Muscle of leg (tissue), 11 donors: Measurements from ENCODE around the gene SLC30A1. TPM values are rescaled to one million over a fixed set of nuclear protein-coding genes. Genes with fewer than 3 reads are reported as not detected.
A peak's percentile ranks its signal among the peaks of the same experiment; 100 is the strongest.

Experiments used
- DNase-seq: peaks from one replicate; pipeline ENCODE4 v3.0.0; 2013
- H3K27ac ChIP-seq: one replicate; pipeline ENCODE4 v1.5.1; 2013; ENCODE audit warnings: mild to moderate bottlenecking, low read length, control low read depth
- H3K27me3 ChIP-seq: one replicate; pipeline ENCODE4 v1.6.1; 2013; ENCODE audit warnings: low read length; ENCODE audit not compliant: control insufficient read depth, insufficient read depth
- H3K36me3 ChIP-seq: one replicate; pipeline ENCODE4 v1.6.1; 2013; ENCODE audit warnings: low read length; ENCODE audit not compliant: control insufficient read depth, insufficient read depth
- H3K4me1 ChIP-seq: one replicate; pipeline ENCODE4 v1.6.1; 2013; ENCODE audit warnings: low read length; ENCODE audit not compliant: control insufficient read depth, insufficient read depth
- H3K4me3 ChIP-seq: one replicate; pipeline ENCODE4 v1.5.1; 2013; ENCODE audit warnings: low read length, control low read depth
- H3K9me3 ChIP-seq: replicated peaks from 2 replicates; pipeline ENCODE4 v1.6.1; 2013; ENCODE audit warnings: low read depth, low read length; ENCODE audit not compliant: control insufficient read depth
- WGBS: methylation state at CpG from one replicate; pipeline ENCODE4 v1.1.5; 2013; ENCODE audit warnings: missing lambda C conversion rate; ENCODE audit not compliant: insufficient coverage; 5-methylcytosine and 5-hydroxymethylcytosine counted together
- polyA plus RNA-seq, 8 donors: library from polyadenylated mRNA; unstranded; fragments of 120-200 nt; gene quantifications; one replicate each; pipeline versions ENCODE4 v1.2.1 to v1.2.3, GENCODE V29; 2013; ENCODE audit warnings: inconsistent platforms in 1 of 8, low replicate concordance in 1 of 8; ENCODE audit not compliant: insufficient read length in 8 of 8, insufficient read depth in 1 of 8
- total RNA-seq: library from RNA; stranded (reverse); fragments of 120-200 nt; gene quantifications from one replicate; pipeline ENCODE4 v1.2.4, GENCODE V29; 2013

The SLC30A1 gene
- total and polyA plus RNA-seq, 9 donors: 9.4 to 15.3 (median 12.4) TPM

DNA sequence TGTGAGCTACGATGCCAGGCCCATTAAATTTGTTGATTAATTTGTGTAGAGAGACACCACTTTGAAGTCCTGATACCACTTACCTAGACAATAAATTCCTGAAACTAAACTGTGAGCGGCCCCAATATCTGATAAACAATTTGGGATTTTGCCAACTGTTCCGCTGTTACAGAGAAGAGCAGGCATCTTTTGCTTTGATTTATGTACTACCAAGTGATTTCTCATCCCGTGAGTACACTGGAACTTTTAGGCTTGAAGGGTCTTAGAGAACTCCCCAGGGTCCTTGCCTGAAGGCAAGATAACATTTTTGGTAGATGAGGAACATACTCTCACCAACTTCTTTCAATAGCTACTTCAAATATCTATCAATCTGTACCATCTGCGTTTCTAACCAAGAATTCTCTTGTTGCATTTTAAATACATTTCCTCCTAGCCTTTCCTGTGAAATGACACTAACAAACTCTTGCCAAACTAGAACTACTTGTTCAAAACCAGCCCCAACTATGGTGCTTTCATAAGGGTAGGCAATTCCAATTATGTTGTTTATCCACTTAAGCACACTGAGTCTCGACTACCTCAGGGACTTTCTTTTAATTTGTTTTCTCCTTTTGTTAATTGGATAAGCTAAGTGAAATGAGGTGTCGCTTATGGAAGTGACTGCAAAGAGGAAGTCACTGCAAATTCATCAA lies 23.2 kb upstream of the SLC30A1 start:
- 50% methylated on average over 3 of the region's 7 CpGs for WGBS
- DNase-seq: no peak
- H3K9me3 ChIP-seq: no peaks in the 10 kb centered on the region
- H3K36me3 ChIP-seq: no peaks in the 10 kb centered on the region
- H3K4me3 ChIP-seq: no peak overlapping the region
- no peak overlapping the region for H3K27ac ChIP-seq
- H3K4me1 ChIP-seq: no peaks in the 10 kb centered on the region
- no peaks in the 10 kb centered on the region for H3K27me3 ChIP-seq

DNA sequence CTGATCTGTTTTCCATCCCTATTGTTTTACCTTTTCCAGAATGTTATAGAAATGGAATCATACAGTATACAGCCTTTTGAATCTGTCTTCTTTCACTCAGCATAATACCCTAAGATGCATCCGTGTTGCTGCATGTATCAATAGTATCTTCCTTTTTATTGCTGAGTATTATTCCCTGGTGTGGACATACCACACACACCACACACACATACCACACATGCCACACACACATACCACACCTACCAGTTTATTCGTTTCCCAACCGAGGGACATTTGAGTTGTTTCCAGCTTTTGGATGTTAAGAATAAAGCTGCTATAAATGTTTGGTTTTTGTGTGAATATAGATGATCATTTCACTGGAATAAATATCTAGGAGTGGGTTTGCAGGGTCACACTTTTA lies 22.2 kb upstream of the SLC30A1 start:
- H3K4me3 ChIP-seq: no peak overlapping the region
- H3K36me3 ChIP-seq: no peaks in the 10 kb centered on the region
- WGBS: no CpG with 5 or more reads among the region's 3 CpGs
- H3K9me3 ChIP-seq: no peaks in the 10 kb centered on the region
- H3K4me1 ChIP-seq: no peaks in the 10 kb centered on the region
- H3K27ac ChIP-seq: no peak overlapping the region
- no peaks in the 10 kb centered on the region for H3K27me3 ChIP-seq
- DNase-seq: no peak

DNA sequence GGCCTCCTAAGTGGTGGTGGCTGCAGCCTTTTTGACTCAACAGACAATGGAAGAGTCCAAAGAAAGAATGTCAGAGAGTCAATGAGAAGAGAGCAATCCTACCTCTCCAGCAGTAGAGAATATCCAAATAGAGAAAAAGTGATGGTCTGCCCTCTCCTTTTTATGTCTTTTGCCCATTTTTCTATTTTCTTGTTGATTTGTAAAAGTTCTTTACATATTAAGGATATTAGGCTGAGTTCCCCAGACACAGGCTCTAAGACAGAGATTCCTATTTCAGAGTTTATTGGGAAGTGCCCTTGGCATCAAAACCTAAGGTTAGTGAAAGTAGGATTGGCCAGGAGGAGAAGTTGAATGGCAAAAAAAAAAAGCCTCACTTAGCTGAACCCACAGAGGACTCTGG lies 20.3 kb upstream of the SLC30A1 start:
- H3K4me3 ChIP-seq: no peak overlapping the region
- H3K9me3 ChIP-seq: no peaks in the 10 kb centered on the region
- no peak for DNase-seq
- H3K27me3 ChIP-seq: no peaks in the 10 kb centered on the region
- H3K36me3 ChIP-seq: no peaks in the 10 kb centered on the region
- no peaks in the 10 kb centered on the region for H3K4me1 ChIP-seq
- H3K27ac ChIP-seq: no peak overlapping the region

DNA sequence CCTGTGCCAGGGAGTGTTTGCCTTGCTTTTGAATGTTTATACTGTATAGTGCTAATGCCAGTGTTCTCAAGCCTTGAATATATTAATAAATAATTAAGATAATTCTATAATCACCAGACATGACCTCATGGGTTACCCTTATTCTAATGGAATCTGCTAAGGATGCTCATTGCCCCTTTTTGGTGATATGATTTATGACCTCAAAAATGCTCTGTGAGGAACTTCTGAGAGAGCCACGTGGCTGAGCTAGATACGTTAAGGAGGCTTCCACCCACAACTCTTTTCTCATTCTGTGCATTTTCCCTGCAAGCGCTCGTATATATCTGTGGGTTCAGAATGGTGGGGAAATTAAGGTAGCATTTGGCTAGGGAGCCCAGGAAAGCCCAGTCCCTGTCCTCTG lies 19.6 kb upstream of the SLC30A1 start:
- Histone ChIP-seq H3K27ac (no peak overlapping the region), H3K4me3 (no peak overlapping the region), H3K4me1 (no peaks in the 10 kb centered on the region), H3K9me3 (no peaks in the 10 kb centered on the region), H3K36me3 (no peaks in the 10 kb centered on the region), H3K27me3 (no peaks in the 10 kb centered on the region)
- no peak for DNase-seq
- no CpG with 5 or more reads among the region's 4 CpGs for WGBS

DNA sequence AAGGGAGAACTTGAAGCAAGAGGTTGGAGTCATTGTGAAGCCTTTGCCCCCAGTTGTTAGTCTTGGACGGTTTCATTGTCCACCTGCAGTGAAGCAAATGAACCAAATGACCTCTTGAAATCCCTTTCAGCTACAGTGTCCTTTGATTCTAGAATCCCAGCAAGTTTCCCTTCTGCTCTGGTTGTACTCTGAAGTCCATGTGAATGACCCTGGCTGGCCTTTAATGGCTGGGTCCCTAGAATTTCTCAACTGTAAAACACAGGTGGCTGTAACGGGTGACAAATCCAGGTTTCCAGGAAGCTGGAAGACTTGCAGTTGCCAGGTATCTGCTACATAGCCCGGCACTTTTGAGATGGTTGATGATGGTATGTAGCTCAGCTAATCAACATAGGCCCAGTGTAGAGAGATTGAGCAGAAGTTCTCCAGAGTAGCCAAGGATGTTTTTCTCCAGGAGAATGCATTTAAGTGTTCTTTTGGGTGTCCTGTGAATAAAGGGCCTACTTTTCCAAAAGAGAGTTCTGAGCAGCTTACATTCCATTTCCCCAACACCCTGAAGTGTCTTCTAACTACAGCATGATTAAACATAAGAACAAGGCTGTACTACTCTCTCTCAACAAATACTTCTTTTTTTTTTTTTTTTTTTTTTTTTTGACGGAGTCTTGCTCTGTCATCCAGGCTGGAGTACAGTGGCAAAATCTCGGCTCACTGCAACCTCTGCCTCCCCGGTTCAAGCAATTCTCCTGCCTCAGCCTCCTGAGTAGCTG lies 17.6 kb upstream of the SLC30A1 start:
- H3K36me3 ChIP-seq: no peaks in the 10 kb centered on the region
- no peaks in the 10 kb centered on the region for H3K9me3 ChIP-seq
- 62% methylated on average over 2 of the region's 6 CpGs for WGBS
- no peak overlapping the region for H3K4me3 ChIP-seq
- no peak for DNase-seq
- no peak overlapping the region for H3K27ac ChIP-seq
- H3K27me3 ChIP-seq: no peaks in the 10 kb centered on the region
- no peaks in the 10 kb centered on the region for H3K4me1 ChIP-seq

DNA sequence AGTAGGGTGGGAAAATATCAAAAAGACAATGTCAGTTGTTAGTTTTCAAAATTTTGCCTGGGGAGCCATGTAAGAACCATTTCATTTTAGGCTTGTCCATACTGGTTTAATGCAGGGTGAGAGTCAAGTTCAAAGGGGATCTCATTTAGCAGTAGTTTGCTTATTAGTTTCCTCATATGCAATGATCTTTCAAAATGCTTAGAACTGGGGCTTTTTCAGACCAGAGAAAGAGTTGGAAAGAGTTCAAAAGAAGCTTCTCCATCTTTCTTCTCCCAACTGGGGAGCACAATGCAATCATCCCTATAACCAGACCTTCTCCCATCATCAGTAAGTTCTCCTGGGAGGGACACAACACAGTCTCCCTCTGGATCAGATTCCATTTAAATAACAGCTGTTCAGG lies 16.5 kb upstream of the SLC30A1 start:
- Histone ChIP-seq H3K27ac (no peak overlapping the region), H3K4me3 (no peak overlapping the region)

DNA sequence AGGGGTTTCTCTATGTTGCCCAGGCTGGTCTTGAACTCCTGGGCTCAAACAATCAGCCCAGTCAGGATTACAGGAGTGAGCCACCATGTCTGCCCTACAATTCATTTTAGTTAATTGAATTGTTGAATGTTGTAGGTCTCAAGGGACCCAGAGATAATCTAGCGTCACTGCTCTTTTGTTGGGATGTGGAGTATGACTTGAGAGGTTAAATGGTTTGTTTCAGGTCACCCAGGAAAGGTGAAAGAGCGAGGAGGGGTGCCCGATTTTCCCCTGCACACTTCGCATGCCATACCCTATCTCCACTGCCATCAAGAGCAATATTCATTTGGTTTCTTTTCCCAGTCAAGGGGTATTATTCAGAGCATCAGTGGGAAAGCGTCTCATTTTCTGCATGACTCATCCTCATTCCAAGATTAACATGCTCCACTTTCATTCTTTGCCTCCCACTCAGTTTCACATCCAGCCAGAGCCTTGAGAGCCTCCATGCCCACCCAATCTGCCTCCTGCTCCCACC lies 13.1 kb upstream of the SLC30A1 start:
- Histone ChIP-seq H3K27me3 (no peaks in the 10 kb centered on the region), H3K36me3 (no peaks in the 10 kb centered on the region), H3K9me3 (no peaks in the 10 kb centered on the region), H3K4me1 (no peaks in the 10 kb centered on the region), H3K4me3 (no peak overlapping the region), H3K27ac (no peak overlapping the region)
- no CpG with 5 or more reads among the region's 5 CpGs for WGBS
- DNase-seq: no peak

More for the DNA sequence above, 16.5 kb upstream of the SLC30A1 start:
- Histone ChIP-seq H3K4me1 (no peaks in the 10 kb centered on the region), H3K9me3 (no peaks in the 10 kb centered on the region), H3K36me3 (no peaks in the 10 kb centered on the region), H3K27me3 (no peaks in the 10 kb centered on the region)
- DNase-seq: no peak

DNA sequence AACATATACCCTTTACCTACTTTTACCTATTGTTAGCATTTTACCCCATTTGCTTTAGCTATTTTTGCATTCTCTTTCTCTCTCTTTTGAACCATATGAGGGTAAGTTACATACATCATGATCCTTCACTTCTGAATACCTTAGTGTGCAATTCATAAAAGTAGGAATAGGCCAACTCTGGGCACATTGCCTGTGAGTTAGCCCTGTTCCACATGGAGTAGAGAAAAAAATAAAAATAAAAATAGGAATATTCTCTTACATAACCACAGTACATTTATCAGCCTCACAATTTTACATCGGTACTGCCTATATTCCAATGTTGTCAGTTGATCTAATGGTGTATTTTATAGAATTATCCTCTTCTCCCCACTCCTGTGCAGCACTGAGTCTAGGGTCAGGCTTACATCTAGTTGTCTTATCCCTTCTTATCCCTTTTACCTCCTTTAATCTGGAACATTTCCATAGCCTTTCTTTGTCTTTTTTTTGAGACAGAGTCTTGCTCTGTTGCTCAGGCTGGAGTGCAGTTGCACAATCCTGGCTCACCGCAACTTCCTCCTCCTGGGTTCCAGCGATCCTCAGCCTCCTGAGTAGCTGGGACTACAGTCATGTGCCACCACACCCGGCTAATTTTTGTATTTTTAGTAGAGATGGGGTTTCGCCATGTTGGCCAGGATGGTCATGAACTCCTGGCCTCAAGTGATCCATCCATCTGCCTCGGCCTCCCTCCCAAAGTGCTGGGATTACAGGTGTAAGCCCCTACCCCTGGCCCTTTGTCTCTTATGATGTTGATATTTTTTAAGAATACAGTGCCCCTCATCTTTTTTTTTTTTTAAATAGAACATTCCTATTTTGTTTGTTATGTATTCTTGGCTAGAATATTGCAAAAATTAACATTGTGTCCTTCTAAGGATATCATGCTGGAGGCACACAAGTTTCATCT lies 11.1 kb upstream of the SLC30A1 start:
- no peaks in the 10 kb centered on the region for H3K27me3 ChIP-seq
- H3K36me3 ChIP-seq: no peaks in the 10 kb centered on the region
- DNase-seq: peak; percentile 67
- no peaks in the 10 kb centered on the region for H3K9me3 ChIP-seq
- no CpG with 5 or more reads among the region's 6 CpGs for WGBS
- H3K27ac ChIP-seq: no peak overlapping the region
- no peak overlapping the region for H3K4me3 ChIP-seq
- H3K4me1 ChIP-seq: no peaks in the 10 kb centered on the region

DNA sequence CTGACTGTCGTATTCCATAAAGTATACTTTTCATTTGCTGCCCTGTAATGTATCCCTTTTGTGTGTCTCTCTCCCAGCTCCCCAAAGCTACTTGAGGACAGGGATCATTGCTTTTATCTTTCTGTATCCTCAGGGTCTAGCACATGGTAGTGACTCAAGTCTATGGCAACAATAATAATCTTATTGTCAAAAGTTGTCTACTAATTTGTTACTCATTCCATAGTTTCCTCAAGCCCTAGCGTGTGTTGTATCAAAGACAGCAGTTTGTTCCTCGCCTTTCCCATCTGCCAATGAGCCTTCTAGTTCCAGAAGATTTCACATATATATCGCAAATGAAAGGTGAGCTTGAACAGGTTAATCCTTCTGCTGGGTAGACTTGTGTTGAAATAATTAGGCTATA lies 9.8 kb upstream of the SLC30A1 start:
- Histone ChIP-seq H3K27me3 (no peaks in the 10 kb centered on the region), H3K4me1 (no peaks in the 10 kb centered on the region), H3K27ac (no peak overlapping the region), H3K9me3 (no peaks in the 10 kb centered on the region), H3K36me3 (no peaks in the 10 kb centered on the region), H3K4me3 (no peak overlapping the region)
- DNase-seq: no peak
- WGBS: 83% methylated on average over 1 of the region's 4 CpGs

DNA sequence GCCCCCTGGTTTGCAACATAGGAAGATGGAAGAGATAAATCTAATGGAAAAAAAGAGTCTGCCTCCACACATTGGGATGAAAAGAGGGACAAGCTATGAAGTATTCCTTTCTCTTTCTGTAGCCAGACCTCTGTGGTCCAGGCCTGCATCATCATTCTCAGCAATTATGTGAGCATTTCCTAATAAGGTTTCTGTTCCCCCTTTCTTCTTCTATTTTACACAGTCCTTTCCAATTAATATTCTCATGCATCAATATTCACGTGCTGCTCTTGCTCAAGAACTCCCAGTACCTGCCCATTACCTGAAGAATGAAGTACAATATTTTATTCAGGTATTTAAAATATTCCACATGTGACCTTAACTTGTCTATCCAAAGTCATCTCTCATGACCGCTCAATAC lies 8.2 kb upstream of the SLC30A1 start:
- Histone ChIP-seq H3K36me3 (no peaks in the 10 kb centered on the region), H3K4me3 (no peak overlapping the region), H3K9me3 (no peaks in the 10 kb centered on the region), H3K27me3 (no peaks in the 10 kb centered on the region), H3K4me1 (no peaks in the 10 kb centered on the region), H3K27ac (no peak overlapping the region)
- DNase-seq: no peak
- WGBS: no CpG with 5 or more reads among the region's 2 CpGs
